KBM-7 (cell line): Measurements from ENCODE around the gene TNPO1.
A peak's percentile ranks its signal among the peaks of the same experiment; 100 is the strongest.

Experiments used
- DNase-seq: peaks from one replicate; pipeline ENCODE4 v3.0.0-alpha.2; 2015
- in situ Hi-C: fragments of 300-500 bp; cut with MboI; formaldehyde crosslinking; loops from 2 replicates; pipeline ENCODE4 v1.14.3; 2020; ENCODE audit warnings: low sequenced_read_pairs, low pct_unique_long_range_greater_than_20kb, mixed read lengths

Gene TNPO1

DNA sequence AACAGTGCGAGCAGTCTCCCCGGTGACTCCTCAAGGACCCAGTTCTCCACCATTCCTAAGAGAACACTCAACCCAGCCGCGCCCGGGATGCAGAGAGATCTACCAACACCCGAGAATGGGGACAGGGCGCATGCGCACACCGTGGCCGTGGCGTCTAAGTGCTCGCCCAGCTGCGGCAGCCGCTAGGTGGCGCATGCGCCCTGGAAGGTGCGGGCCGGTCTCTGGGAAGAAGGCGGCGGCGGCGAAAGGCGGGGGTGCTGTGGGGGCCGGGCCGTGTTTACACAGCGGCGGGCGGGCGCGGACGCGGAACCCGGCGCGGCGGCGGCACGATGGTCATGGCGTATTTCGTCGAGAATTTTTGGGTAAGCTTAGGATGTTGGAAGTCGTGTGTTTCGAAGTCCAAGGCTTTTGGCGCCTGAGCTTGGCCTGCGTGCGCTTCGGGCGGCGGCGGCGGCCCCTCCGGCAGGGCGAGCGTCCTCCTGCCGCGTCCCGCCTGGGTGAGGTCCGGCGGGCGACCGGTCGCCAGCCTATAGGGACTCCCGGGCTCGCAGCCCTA is 139.4 kb downstream of the TNPO1 start, which contains the start of gene FCHO2:
TSS of gene FCHO2 (plus strand) at position 274 of the 556 bp plus-strand sequence. CDS start at position 330, 56 bp downstream.
- DNase-seq = peak; percentile 93
- in situ Hi-C loops = no loop called here

DNA sequence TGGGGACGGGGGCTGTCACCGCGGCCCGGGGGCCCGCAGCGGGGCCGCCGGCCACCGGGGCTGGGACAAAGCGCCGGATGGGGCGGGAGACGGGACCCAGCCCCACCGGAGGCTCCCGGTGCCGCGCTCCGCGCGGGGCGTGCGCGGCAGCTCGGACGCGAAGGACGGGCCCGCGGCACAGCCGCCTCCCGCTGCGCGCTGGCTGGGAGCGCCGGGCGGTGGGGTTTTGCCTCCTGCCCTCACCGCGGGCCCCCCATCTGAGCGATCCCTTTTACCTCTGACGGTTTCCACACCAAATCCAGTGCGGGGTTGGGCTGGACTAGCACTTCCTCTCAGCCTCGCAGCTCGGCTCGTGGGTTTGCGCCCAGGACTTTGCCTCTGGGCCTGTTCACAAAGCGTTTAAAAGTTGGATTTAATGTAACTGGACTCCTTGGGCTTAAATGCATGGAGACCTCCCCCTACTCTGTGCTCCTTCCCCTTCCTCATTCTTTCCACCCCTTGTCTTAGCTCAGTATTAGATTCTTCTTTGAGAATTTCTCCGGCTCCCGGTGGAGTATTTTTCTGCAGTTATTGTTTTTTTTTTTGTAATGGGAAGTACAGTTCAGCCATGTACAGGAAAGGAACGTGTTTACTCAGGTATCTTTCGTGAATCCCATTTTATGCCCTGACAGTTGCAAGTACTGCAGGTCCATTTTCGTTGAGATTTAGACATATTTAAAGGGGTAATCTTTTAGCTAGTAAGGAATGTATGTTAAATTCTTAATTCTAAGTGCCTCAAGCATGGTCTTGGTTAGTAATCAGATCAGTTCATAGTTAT is 140.1 kb downstream of the TNPO1 start:
- in situ Hi-C loops = no loop called here
- peak; percentile 86 for DNase-seq

DNA sequence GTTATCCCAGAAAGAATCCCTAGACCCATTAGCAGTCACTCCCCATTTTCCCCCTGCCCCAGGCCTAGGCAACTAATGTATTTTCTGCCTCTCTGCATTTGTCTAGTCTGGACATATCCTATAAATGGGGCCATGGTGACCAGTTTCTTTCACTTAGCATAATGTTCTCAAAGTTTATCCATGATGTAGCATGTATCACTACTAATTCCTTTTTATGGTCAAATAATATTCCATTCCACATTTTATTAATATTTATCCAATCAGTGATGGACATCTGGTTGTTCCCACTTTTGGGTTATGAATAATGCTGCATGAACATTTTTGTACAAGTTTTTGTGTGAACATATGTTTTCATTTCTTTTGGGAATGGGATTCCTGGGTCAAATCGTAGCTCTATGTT is 140.9 kb downstream of the TNPO1 start:
- in situ Hi-C loops = no loop called here
- no peak for DNase-seq

DNA sequence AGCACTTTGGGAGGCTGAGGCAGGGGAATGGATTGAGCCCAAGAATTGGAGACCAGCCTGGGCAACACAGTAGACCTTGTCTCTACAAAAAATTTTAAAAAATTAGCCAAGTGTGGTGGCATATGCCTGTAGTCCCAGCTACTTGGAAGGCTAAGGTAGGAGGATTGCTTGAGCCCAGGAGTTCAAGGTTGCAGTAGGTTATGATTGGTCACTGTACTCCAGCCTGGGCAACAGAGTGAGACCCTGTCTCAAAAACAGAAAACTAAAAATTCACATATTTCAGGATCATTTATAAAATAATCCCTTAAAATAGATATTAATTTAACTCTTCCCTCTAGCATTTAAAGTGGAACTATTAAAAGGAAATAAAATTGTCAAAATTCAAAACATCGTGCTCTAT is 142.8 kb downstream of the TNPO1 start:
- no peak for DNase-seq
- in situ Hi-C loops = no loop called here
